LNCAP (cell line): ENCODE data around the gene SH3BGRL3.

Experiments used
- TF ChIP-seq, protein P1 (sequence below): fragments of 450-650 bp; IDR thresholded peaks from 2 replicates; pipeline ENCODE4 v1.5.1; 2017; ENCODE audit warnings: mild to moderate bottlenecking

Gene SH3BGRL3

DNA sequence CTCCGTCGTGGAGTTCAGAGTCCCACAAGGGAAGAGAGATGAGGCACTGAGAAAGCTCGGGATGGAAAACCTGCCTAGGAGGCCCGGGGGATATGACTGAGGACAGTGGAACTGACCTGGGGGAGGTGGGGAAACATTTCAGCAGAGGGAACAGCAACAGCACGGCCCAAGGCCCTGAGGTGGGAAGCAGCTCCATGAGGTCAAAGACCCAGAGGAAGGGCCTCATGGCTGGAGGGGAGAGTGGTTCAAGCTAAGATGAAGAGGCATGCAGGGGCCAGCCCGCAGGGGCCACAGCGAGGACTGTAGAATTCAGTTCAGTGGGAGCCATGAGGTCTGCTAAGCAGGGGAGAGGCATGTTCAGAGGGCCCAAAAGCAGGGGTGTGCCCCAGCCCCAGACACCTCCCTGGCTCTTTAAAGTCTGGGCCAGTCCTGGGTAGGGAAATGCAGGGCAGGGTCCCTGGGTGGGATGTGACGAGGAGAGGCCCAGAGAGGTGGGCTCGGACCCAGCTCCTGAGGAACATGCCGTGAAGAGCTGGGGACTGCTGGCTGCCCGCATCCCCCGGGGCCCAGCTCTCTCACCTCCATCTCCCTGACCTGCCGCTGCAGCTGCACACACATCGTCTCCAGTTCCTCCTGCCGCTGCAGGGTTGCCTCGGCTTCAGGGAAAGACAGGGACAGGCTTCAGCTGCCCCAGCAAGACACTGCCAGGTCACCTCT is 16.6 kb downstream of the SH3BGRL3 start:
- TF ChIP-seq, protein P1, sequence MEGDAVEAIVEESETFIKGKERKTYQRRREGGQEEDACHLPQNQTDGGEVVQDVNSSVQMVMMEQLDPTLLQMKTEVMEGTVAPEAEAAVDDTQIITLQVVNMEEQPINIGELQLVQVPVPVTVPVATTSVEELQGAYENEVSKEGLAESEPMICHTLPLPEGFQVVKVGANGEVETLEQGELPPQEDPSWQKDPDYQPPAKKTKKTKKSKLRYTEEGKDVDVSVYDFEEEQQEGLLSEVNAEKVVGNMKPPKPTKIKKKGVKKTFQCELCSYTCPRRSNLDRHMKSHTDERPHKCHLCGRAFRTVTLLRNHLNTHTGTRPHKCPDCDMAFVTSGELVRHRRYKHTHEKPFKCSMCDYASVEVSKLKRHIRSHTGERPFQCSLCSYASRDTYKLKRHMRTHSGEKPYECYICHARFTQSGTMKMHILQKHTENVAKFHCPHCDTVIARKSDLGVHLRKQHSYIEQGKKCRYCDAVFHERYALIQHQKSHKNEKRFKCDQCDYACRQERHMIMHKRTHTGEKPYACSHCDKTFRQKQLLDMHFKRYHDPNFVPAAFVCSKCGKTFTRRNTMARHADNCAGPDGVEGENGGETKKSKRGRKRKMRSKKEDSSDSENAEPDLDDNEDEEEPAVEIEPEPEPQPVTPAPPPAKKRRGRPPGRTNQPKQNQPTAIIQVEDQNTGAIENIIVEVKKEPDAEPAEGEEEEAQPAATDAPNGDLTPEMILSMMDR: no peak

DNA sequence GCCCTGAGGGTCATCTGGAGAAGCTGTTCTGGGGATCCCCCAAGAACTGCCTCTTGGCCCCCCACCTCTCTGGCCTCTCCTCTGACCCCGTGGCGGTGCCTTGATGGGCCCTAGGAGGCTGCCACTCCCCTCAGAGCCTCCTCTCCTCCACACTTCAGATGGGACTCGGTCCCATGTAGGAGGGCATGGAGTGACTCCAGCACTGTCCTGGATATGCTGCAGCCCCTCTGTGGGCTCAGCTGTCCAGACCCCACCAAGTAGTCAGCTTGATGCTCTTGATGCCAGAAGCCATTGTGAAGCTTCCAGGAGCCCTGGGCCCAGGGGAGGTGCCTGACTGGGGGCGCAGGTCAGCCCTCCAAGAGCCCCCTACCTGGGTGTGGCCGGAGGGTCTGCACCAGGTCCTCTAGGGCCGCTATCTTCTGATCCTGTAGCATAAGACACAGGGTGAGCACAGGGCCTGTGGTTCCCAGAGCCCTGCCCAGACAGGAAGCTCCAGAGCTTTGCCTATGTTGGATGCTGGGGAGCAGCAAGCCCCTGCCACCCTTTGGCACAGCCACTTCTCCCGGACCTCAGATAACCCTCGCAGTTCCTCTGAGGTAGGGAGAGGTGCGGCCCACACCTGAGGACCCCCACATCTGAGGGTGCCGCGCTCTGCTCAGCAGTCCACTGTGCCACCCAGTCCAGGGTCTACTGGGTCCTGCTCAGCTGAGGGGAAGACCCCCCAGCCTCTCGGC is 17.3 kb downstream of the SH3BGRL3 start:
- TF ChIP-seq, protein P1: no peak

DNA sequence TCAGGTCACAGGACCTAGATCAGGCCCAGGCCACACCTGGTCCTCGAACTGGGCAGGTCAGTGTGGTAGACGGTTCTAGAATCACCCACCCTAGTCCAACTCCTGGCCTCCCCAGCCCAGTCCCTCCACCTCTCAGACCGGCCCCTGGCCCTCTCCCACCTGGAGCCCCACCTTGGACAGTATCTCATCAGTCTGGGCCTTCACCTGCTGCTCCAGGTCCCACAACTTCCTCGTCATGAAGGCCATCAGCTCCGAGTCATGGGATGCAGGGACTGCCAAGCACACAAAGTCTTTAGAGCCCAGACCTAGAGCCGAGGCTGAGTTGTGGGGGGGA is 17.9 kb downstream of the SH3BGRL3 start:
- TF ChIP-seq, protein P1: no peak

DNA sequence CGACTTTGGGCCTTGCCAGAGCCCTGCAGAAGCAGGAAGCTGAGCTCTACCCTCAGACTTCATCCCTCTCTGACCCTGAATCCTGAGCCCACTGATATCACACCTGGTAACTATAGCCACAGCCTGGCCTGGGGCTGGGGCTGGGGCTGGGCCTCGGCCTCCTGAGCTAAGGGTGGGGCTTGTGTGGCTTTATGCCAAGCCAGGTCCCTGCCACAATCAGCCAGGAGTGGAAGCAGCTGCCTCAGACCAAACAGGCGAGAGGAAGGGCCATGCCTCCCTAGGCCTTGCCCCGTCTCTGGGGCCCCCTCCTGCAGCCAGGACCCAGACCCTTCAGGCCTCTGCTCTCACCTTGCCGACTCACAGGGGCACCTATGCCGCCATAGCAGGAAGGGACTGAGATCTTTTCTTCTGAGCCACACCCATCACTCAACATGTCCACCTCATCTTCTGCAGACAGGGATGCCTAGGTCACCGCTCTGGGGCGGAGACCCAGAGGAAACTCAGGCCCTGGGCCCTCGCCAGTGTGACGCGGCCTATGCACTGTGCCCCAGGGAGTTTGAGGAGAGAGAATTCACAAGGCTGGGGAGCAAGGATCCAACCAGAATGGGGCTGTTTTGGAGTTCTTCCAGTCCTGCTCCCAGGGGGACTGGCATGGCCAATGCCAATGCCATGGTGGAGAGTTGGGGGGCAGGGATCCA is 20.8 kb downstream of the SH3BGRL3 start:
- TF ChIP-seq, protein P1: no peak

DNA sequence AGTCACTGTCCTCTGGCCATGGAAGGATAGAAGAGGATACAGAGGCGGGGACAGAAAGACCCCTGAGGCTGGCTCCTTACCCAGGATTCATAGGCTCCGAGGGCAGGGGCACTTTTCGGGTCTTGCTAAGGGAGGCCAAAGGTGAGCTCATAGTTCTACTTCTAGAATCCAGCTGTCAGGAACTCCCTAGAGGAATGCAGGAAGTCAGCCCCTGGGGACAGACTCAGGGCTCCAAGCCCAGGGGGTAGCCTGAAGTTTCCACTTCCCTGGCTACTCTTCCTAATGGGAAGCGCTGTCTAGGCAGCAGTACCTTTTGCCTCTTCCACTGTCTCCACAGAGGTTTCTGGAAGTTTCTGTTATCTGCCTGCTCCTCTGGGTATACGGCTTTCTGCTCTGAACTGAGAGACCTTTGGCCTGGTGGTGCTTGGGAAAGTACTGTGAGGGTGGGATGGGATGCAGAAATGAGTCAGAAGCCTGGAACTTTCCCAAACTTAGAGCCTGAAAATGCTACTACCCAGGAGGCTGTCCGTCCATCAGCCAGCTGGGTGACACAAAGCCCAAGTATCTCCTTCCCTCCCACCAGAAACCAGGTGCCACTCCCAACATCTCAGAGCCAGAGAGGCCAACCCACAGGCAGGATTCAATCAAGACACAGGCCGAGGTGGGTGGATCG is 23.0 kb downstream of the SH3BGRL3 start:
- TF ChIP-seq, protein P1: no peak

DNA sequence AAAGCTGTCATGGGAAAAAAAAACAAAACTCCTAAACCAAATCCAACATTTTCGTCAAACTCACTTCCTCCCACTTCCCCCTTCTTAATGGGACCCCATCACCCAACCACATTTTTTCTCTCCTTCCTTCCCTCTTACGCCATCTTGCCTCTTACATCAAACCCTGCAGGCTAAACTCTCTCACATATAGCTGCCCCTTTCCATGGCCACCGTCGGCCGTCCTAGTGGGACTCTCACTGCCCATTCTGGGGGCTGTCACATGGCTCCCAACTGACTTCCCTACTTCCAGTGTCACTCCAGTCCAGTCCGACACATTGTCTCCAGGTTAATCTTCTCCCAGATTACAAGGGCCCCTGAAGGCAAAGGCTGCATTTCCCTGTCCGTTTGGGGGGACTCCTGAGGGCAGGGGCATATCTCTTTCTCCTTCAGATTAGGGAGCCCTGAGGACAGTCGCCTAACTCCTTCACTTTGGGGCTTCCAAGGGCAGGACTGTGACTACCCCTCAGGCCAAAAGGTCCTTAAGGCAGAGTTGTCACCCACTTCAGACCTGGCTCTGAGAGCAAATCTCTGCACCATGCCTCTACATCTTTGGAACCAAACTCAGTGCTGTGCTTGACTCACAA is 25.9 kb downstream of the SH3BGRL3 start:
- TF ChIP-seq, protein P1: no peak
